MM.1S (cell line): ENCODE data around the gene RPE65.

Source experiments
- DNase-seq: peaks from one replicate; pipeline ENCODE4 v3.0.0-alpha.2; 2015
- H2AFZ ChIP-seq: fragments of 300-600 bp; sonication (generic); 2 replicates; pipeline ENCODE4 v1.6.0; 2016; ENCODE audit warnings: antibody characterized with exemption, low read length
- H3F3A ChIP-seq: fragments of 300-600 bp; sonication (generic); 2 replicates; pipeline ENCODE4 v1.6.1; 2016; ENCODE audit warnings: mild to moderate bottlenecking, antibody characterized with exemption, low read length, moderate library complexity, mixed read lengths; ENCODE audit not compliant: insufficient read depth
- H3K27ac ChIP-seq: fragments of 300-600 bp; sonication (generic); 2 replicates; pipeline ENCODE4 v1.5.1; 2016; ENCODE audit warnings: mild to moderate bottlenecking, low read length
- H3K27me3 ChIP-seq: fragments of 300-600 bp; sonication (generic); replicated peaks from 2 replicates; pipeline ENCODE4 v1.6.0; 2016; ENCODE audit warnings: low read length; ENCODE audit not compliant: insufficient read depth
- H3K36me3 ChIP-seq: fragments of 300-600 bp; sonication (generic); replicated peaks from 2 replicates; pipeline ENCODE4 v1.6.1; 2016; ENCODE audit warnings: mild to moderate bottlenecking, low read length, mixed read lengths; ENCODE audit not compliant: insufficient read depth
- H3K4me1 ChIP-seq: fragments of 300-600 bp; sonication (generic); 2 replicates; pipeline ENCODE4 v1.6.1; 2016; ENCODE audit warnings: low read length, mixed read lengths
- H3K4me2 ChIP-seq: fragments of 300-600 bp; sonication (generic); 2 replicates; pipeline ENCODE4 v1.6.0; 2016; ENCODE audit warnings: low read depth, low read length
- H3K4me3 ChIP-seq: fragments of 300-600 bp; sonication (generic); 2 replicates; pipeline ENCODE4 v1.5.1; 2016; ENCODE audit warnings: low read length, mixed read lengths
- H3K79me2 ChIP-seq: fragments of 300-600 bp; sonication (generic); 2 replicates; pipeline ENCODE4 v1.6.1; 2016; ENCODE audit warnings: mixed run types, low read length, mixed read lengths
- H3K9ac ChIP-seq: fragments of 300-600 bp; sonication (generic); 2 replicates; pipeline ENCODE4 v1.6.1; 2016; ENCODE audit warnings: low read length, mixed read lengths
- H3K9me2 ChIP-seq: fragments of 300-600 bp; sonication (generic); replicated peaks from 2 replicates; pipeline ENCODE4 v1.6.1; 2016; ENCODE audit warnings: mild to moderate bottlenecking, low read length, mixed read lengths; ENCODE audit not compliant: insufficient read depth
- H3K9me3 ChIP-seq: fragments of 300-600 bp; sonication (generic); replicated peaks from 2 replicates; pipeline ENCODE4 v1.6.1; 2016; ENCODE audit warnings: mild to moderate bottlenecking, low read length, mixed read lengths; ENCODE audit not compliant: insufficient read depth
- H4K20me1 ChIP-seq: fragments of 300-600 bp; sonication (generic); 2 replicates; pipeline ENCODE4 v1.6.1; 2016; ENCODE audit warnings: mild to moderate bottlenecking, low read length, moderate library complexity, mixed read lengths; ENCODE audit not compliant: insufficient read depth
- EZH2 ChIP-seq: fragments of 300-600 bp; sonication (generic); optimal IDR thresholded peaks from 2 replicates; pipeline ENCODE3; 2017; ENCODE audit warnings: low read depth, mild to moderate bottlenecking, antibody characterized with exemption, low read length, mixed read lengths
- EZH2phosphoT487 ChIP-seq: fragments of 300-600 bp; sonication (generic); IDR thresholded peaks from 2 replicates; pipeline ENCODE4 v1.6.1; 2018; ENCODE audit warnings: antibody characterized with exemption, low read length
- TF ChIP-seq, protein P1 (sequence below): fragments of 300-600 bp; sonication (generic); IDR thresholded peaks from 2 replicates; pipeline ENCODE4 v1.5.1; 2016; ENCODE audit warnings: antibody characterized with exemption, low read length, mixed read lengths

The RPE65 gene

GRCh38 chr1:68429233-68429808 is 20.4 kb downstream of the RPE65 start:
- H3K4me3 ChIP-seq: no peak overlapping the region
- TF ChIP-seq, protein P1, sequence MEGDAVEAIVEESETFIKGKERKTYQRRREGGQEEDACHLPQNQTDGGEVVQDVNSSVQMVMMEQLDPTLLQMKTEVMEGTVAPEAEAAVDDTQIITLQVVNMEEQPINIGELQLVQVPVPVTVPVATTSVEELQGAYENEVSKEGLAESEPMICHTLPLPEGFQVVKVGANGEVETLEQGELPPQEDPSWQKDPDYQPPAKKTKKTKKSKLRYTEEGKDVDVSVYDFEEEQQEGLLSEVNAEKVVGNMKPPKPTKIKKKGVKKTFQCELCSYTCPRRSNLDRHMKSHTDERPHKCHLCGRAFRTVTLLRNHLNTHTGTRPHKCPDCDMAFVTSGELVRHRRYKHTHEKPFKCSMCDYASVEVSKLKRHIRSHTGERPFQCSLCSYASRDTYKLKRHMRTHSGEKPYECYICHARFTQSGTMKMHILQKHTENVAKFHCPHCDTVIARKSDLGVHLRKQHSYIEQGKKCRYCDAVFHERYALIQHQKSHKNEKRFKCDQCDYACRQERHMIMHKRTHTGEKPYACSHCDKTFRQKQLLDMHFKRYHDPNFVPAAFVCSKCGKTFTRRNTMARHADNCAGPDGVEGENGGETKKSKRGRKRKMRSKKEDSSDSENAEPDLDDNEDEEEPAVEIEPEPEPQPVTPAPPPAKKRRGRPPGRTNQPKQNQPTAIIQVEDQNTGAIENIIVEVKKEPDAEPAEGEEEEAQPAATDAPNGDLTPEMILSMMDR: no peak
- no peak for TF ChIP-seq EZH2phosphoT487
- TF ChIP-seq EZH2: no peak
- H3K9ac ChIP-seq: no peak overlapping the region
- DNase-seq: no peak
- H3K27ac ChIP-seq: no peak overlapping the region
- no peaks in the 10 kb centered on the region for H3K27me3 ChIP-seq
- H3K9me2 ChIP-seq: no peaks in the 10 kb centered on the region
- H3K4me2 ChIP-seq: no peak overlapping the region
- H3K79me2 ChIP-seq: no peaks in the 10 kb centered on the region
- H3K36me3 ChIP-seq: no peaks in the 10 kb centered on the region
- H3F3A ChIP-seq: no peaks in the 10 kb centered on the region
- no peaks in the 10 kb centered on the region for H4K20me1 ChIP-seq
- no peak overlapping the region for H2AFZ ChIP-seq
- H3K4me1 ChIP-seq: peaks cover 2% of the 10 kb centered on the region; the same call in 1 of the 2 replicates
- H3K9me3 ChIP-seq: no peaks in the 10 kb centered on the region

- no peaks in the 10 kb centered on the region for H3K79me2 ChIP-seq
- H3F3A ChIP-seq: no peaks in the 10 kb centered on the region
- H3K4me3 ChIP-seq: no peak overlapping the region
- no peaks in the 10 kb centered on the region for H3K9me2 ChIP-seq
- no peak overlapping the region for H3K9ac ChIP-seq
- H3K27me3 ChIP-seq: no peaks in the 10 kb centered on the region
- TF ChIP-seq EZH2 (no peak), EZH2phosphoT487 (no peak)
- TF ChIP-seq, protein P1: no peak
- no peaks in the 10 kb centered on the region for H4K20me1 ChIP-seq
- H2AFZ ChIP-seq: no peak overlapping the region
- no peak for DNase-seq
- no peak overlapping the region for H3K27ac ChIP-seq
- no peaks in the 10 kb centered on the region for H3K36me3 ChIP-seq
- H3K4me1 ChIP-seq: no peaks in the 10 kb centered on the region
- no peaks in the 10 kb centered on the region for H3K9me3 ChIP-seq
- no peak overlapping the region for H3K4me2 ChIP-seq
Observed at GRCh38 chr1:68426594-68426993, 23.2 kb downstream of the RPE65 start.

DNA sequence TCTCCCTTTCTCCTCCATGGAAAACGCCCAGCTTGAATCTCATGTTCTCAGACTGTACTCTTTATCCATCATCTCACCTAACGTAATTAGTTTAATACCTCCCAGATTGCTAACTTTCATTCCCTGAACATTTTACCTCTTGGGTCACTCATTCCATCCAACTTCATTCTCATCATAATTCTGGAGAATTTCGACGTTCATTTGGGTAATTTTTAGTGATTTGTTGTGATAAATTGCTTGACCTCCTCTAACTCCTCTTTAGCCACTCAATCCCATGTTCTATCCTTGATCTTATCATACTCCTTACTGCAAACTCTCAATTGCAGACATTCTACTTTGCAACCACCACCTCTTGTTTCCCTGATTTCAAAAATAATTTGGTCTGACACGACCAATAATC is 28.4 kb downstream of the RPE65 start:
- H3K36me3 ChIP-seq: no peaks in the 10 kb centered on the region
- no peaks in the 10 kb centered on the region for H3K9me2 ChIP-seq
- no peaks in the 10 kb centered on the region for H3K9me3 ChIP-seq

More for the DNA sequence above, 28.4 kb downstream of the RPE65 start:
- Histone ChIP-seq H3K4me1 (no peaks in the 10 kb centered on the region), H3K4me3 (no peak overlapping the region), H2AFZ (no peak overlapping the region), H3K27me3 (no peaks in the 10 kb centered on the region), H3F3A (no peaks in the 10 kb centered on the region), H3K79me2 (no peaks in the 10 kb centered on the region), H3K27ac (no peak overlapping the region), H3K4me2 (no peak overlapping the region), H4K20me1 (no peaks in the 10 kb centered on the region), H3K9ac (no peak overlapping the region)
- no peak for DNase-seq
- TF ChIP-seq EZH2phosphoT487 (no peak), EZH2 (no peak)
- TF ChIP-seq, protein P1: no peak
